ENCODE results near the gene PFDN5. TPM values are rescaled to one million over a fixed set of nuclear protein-coding genes. Genes with fewer than 3 reads are reported as not detected.

The PFDN5 gene
- total RNA-seq, 1 experiment from 2014 or later, result 519 TPM

GRCh38 chr12:53265783-53266182, 29.6 kb upstream of the PFDN5 start:
- Histone ChIP-seq H3K4me1 (ENCODE audit: insufficient read depth, low read length) (peaks cover 28% of the 10 kb centered on the region), H3K4me3 (ENCODE audit: low read length) (no peak overlapping the region), H3F3A (ENCODE audit: low read length, unreplicated experiment) (no peaks in the 10 kb centered on the region), H3K36me3 (ENCODE audit: low read depth, low read length) (peaks cover 7% of the 10 kb centered on the region; the same call in 1 of the 2 replicates), H3K4me2 (ENCODE audit: low read length) (no peak overlapping the region), H2AFZ (ENCODE audit: low read length) (no peak overlapping the region), H3K27ac (ENCODE audit: low read length) (no peak overlapping the region), H3K27me3 (ENCODE audit: low read length) (no peaks in the 10 kb centered on the region), H3K79me2 (ENCODE audit: low read length) (peaks cover 26% of the 10 kb centered on the region), H4K20me1 (ENCODE audit: low read length) (peaks cover 7% of the 10 kb centered on the region; the same call in 1 of the 2 replicates), H3K9ac (ENCODE audit: low read length) (no peak overlapping the region), H3K9me2 (replicated peaks; ENCODE audit: low read length) (no peaks in the 10 kb centered on the region), H3K9me3 (ENCODE audit: low read length) (no peaks in the 10 kb centered on the region)
- intact Hi-C loops (cut with micrococcal nuclease), result no loop called here
- ChIA-PET POLR2A (ENCODE audit: unreplicated experiment) (interaction anchor here (0.6 to 0.7 kb wide), 3 partner anchors 12 to 293 kb away, joined by 3 to 7 read pairs (median 3); no protein-coding TSS in a partner anchor), CTCF (interaction anchor here (0.7 to 0.8 kb wide), 2 partner anchors 48 to 213 kb away, joined by 4 read pairs; no protein-coding TSS in a partner anchor)
- ATAC-seq (peak; percentile 21), DNase-seq (peak; percentile 69)
- TF ChIP-seq EZH2 (IDR thresholded peaks at IDR 0.05; ENCODE audit: low read length, unreplicated experiment), result no peak
- no peak for TF ChIP-seq EZH2phosphoT487 (IDR thresholded peaks at IDR 0.05; ENCODE audit: borderline replicate concordance, low read length)
- no peak for TF ChIP-seq CTCF (conservative IDR thresholded peaks at IDR 0.05; ENCODE audit: low read depth, low read length)
- BruUV-seq (replicated peaks), result no TSS peak

- peak overlapping the region; percentile 82 for H3K4me3 ChIP-seq (ENCODE audit: low read length)
- DNase-seq (no peak), ATAC-seq (peak; percentile 14)
- H2AFZ ChIP-seq (ENCODE audit: low read length), result peak overlapping the region; percentile 93
- intact Hi-C loops (cut with micrococcal nuclease), result no loop called here
- H3K9ac ChIP-seq (ENCODE audit: low read length), result peak overlapping the region; percentile 77
- no peaks in the 10 kb centered on the region for H3K9me3 ChIP-seq (ENCODE audit: low read length)
- no peak overlapping the region for H3K27ac ChIP-seq (ENCODE audit: low read length)
- H3F3A ChIP-seq (ENCODE audit: low read length, unreplicated experiment), result no peaks in the 10 kb centered on the region
- POLR2A ChIA-PET (ENCODE audit: unreplicated experiment), result interaction anchor here (1.3 kb wide), 1 partner anchor 47 kb away, joined by 5 read pairs; no protein-coding TSS in a partner anchor
- BruUV-seq (replicated peaks), result no TSS peak
- peaks cover 7% of the 10 kb centered on the region; the same call in 1 of the 2 replicates for H4K20me1 ChIP-seq (ENCODE audit: low read length)
- no peaks in the 10 kb centered on the region for H3K27me3 ChIP-seq (ENCODE audit: low read length)
- peaks cover 32% of the 10 kb centered on the region for H3K79me2 ChIP-seq (ENCODE audit: low read length)
- H3K36me3 ChIP-seq (ENCODE audit: low read depth, low read length), result peaks cover 7% of the 10 kb centered on the region; the same call in 1 of the 2 replicates
- no peak for TF ChIP-seq CTCF (conservative IDR thresholded peaks at IDR 0.05; ENCODE audit: low read depth, low read length)
- no peak for TF ChIP-seq EZH2phosphoT487 (IDR thresholded peaks at IDR 0.05; ENCODE audit: borderline replicate concordance, low read length)
- TF ChIP-seq EZH2 (IDR thresholded peaks at IDR 0.05; ENCODE audit: low read length, unreplicated experiment), result no peak
- no peaks in the 10 kb centered on the region for H3K9me2 ChIP-seq (replicated peaks; ENCODE audit: low read length)
- H3K4me2 ChIP-seq (ENCODE audit: low read length), result peak overlapping the region; percentile 93
- peaks cover 28% of the 10 kb centered on the region for H3K4me1 ChIP-seq (ENCODE audit: insufficient read depth, low read length)
- CTCF ChIA-PET, result interaction anchor here (0.8 kb wide), 1 partner anchor 54 kb away, joined by 3 read pairs; the partner anchor contains the start of gene AAAS
Observed at GRCh38 chr12:53267306-53267998, 27.9 kb upstream of the PFDN5 start.

Measured in PC-3 (cell line).